Mucosa of stomach (tissue), 1 donor: Measurements from ENCODE around the gene MIDN.

ENCODE experiments used
- H3K27me3 ChIP-seq: one replicate; pipeline ENCODE4 v1.7.0; 2013; ENCODE audit warnings: mild to moderate bottlenecking, low read length; ENCODE audit not compliant: control insufficient read depth, insufficient read depth
- H3K36me3 ChIP-seq: one replicate; pipeline ENCODE4 v1.7.0; 2013; ENCODE audit warnings: low read length; ENCODE audit not compliant: control insufficient read depth, insufficient read depth
- H3K4me1 ChIP-seq: one replicate; pipeline ENCODE4 v1.7.0; 2013; ENCODE audit warnings: mild to moderate bottlenecking, low read length; ENCODE audit not compliant: control insufficient read depth, insufficient read depth
- H3K4me3 ChIP-seq: one replicate; pipeline ENCODE4 v1.7.0; 2013; ENCODE audit warnings: low read length
- H3K9ac ChIP-seq: one replicate; pipeline ENCODE4 v1.7.0; 2013; ENCODE audit warnings: mild to moderate bottlenecking, low read length, moderate library complexity
- H3K9me3 ChIP-seq: one replicate; pipeline ENCODE4 v1.7.0; 2013; ENCODE audit warnings: mild to moderate bottlenecking, low read length, moderate library complexity; ENCODE audit not compliant: control insufficient read depth
- donor health status: Pancreatic carcinoma.

MIDN gene

GRCh38 chr19:1237754-1238368 lies 10.5 kb upstream of the MIDN start, which contains the start of gene CBARP:
Gene CBARP (minus strand): TSS chr19:1238005. CDS start chr19:1236100, 1,905 bp downstream.
- Histone ChIP-seq H3K4me3 (no peak within 1 kb of the TSS), H3K9me3 (no peaks in the 10 kb centered on the region), H3K4me1 (peaks cover 42% of the 10 kb centered on the region), H3K27me3 (peaks cover 28% of the 10 kb centered on the region), H3K9ac (peak within 1 kb of the TSS; percentile 8), H3K36me3 (no peaks in the 10 kb centered on the region)

GRCh38 chr19:1238369-1239303 lies 9.7 kb upstream of the MIDN start:
- peaks cover 42% of the 10 kb centered on the region for H3K4me1 ChIP-seq
- H3K27me3 ChIP-seq, result peaks cover 28% of the 10 kb centered on the region
- H3K4me3 ChIP-seq, result no peak overlapping the region
- H3K36me3 ChIP-seq, result peaks cover 4% of the 10 kb centered on the region
- H3K9ac ChIP-seq, result no peak overlapping the region
- H3K9me3 ChIP-seq, result no peaks in the 10 kb centered on the region

- Histone ChIP-seq H3K4me3 (no peak overlapping the region), H3K4me1 (peaks cover 47% of the 10 kb centered on the region), H3K9me3 (no peaks in the 10 kb centered on the region), H3K9ac (no peak overlapping the region), H3K36me3 (peaks cover 7% of the 10 kb centered on the region), H3K27me3 (peaks cover 28% of the 10 kb centered on the region)
Measured at GRCh38 chr19:1239420-1239795, 9.0 kb upstream of the MIDN start.

- Histone ChIP-seq H3K36me3 (peaks cover 7% of the 10 kb centered on the region), H3K4me1 (peaks cover 51% of the 10 kb centered on the region), H3K27me3 (peaks cover 28% of the 10 kb centered on the region), H3K9ac (no peak overlapping the region), H3K4me3 (no peak overlapping the region), H3K9me3 (no peaks in the 10 kb centered on the region)
Measured at GRCh38 chr19:1239796-1240737, 8.3 kb upstream of the MIDN start.

- peaks cover 7% of the 10 kb centered on the region for H3K36me3 ChIP-seq
- no peaks in the 10 kb centered on the region for H3K9me3 ChIP-seq
- peak overlapping the region; percentile 77 for H3K9ac ChIP-seq
- no peak overlapping the region for H3K4me3 ChIP-seq
- H3K27me3 ChIP-seq, result peaks cover 23% of the 10 kb centered on the region
- H3K4me1 ChIP-seq, result peaks cover 59% of the 10 kb centered on the region
Measured at GRCh38 chr19:1240925-1241324, 7.5 kb upstream of the MIDN start.

GRCh38 chr19:1241417-1242095 lies 6.8 kb upstream of the MIDN start, which contains the start of gene ATP5F1D:
Gene ATP5F1D (plus strand): TSS chr19:1241751. CDS start chr19:1241851, 100 bp downstream.
- Histone ChIP-seq H3K36me3 (peaks cover 7% of the 10 kb centered on the region), H3K4me3 (peak within 1 kb of the TSS; percentile 32), H3K9me3 (no peaks in the 10 kb centered on the region), H3K4me1 (peaks cover 65% of the 10 kb centered on the region), H3K9ac (peak within 1 kb of the TSS; percentile 77), H3K27me3 (peaks cover 17% of the 10 kb centered on the region)

GRCh38 chr19:1243768-1244692 lies 4.4 kb upstream of the MIDN start:
- H3K27me3 ChIP-seq, result peaks cover 1% of the 10 kb centered on the region
- H3K4me1 ChIP-seq, result peaks cover 68% of the 10 kb centered on the region
- H3K9ac ChIP-seq, result peak overlapping the region; percentile 70
- H3K4me3 ChIP-seq, result peak overlapping the region; percentile 25
- H3K9me3 ChIP-seq, result no peaks in the 10 kb centered on the region
- peaks cover 7% of the 10 kb centered on the region for H3K36me3 ChIP-seq

GRCh38 chr19:1244693-1245451 lies 3.5 kb upstream of the MIDN start:
- H3K9me3 ChIP-seq, result no peaks in the 10 kb centered on the region
- H3K36me3 ChIP-seq, result peaks cover 7% of the 10 kb centered on the region
- peak overlapping the region; percentile 25 for H3K4me3 ChIP-seq
- H3K27me3 ChIP-seq, result no peaks in the 10 kb centered on the region
- H3K4me1 ChIP-seq, result peaks cover 66% of the 10 kb centered on the region
- H3K9ac ChIP-seq, result peak overlapping the region; percentile 70

GRCh38 chr19:1245494-1246264 lies 2.7 kb upstream of the MIDN start:
- Histone ChIP-seq H3K9me3 (no peaks in the 10 kb centered on the region), H3K4me3 (peak overlapping the region; percentile 25), H3K27me3 (no peaks in the 10 kb centered on the region), H3K4me1 (peaks cover 62% of the 10 kb centered on the region), H3K9ac (peak overlapping the region; percentile 70), H3K36me3 (peaks cover 7% of the 10 kb centered on the region)
